ENCODE results near the gene TTC39B.

TTC39B gene

GRCh38 chr9:15276328-15276938, 30.6 kb downstream of the TTC39B start:
- no peak for DNase-seq (ENCODE audit: low read depth, low spot score)
- H3K4me3 ChIP-seq (ENCODE audit: low read length) = no peak overlapping the region

- H3K4me3 ChIP-seq (ENCODE audit: low read length) = no peak overlapping the region
- DNase-seq (ENCODE audit: low read depth, low spot score) = no peak
Observed at GRCh38 chr9:15274425-15274824, 32.6 kb downstream of the TTC39B start.

- no peak overlapping the region for H3K4me3 ChIP-seq (ENCODE audit: low read length)
- no peak for DNase-seq (ENCODE audit: low read depth, low spot score)
Observed at GRCh38 chr9:15272377-15272928, 34.6 kb downstream of the TTC39B start.

DNA sequence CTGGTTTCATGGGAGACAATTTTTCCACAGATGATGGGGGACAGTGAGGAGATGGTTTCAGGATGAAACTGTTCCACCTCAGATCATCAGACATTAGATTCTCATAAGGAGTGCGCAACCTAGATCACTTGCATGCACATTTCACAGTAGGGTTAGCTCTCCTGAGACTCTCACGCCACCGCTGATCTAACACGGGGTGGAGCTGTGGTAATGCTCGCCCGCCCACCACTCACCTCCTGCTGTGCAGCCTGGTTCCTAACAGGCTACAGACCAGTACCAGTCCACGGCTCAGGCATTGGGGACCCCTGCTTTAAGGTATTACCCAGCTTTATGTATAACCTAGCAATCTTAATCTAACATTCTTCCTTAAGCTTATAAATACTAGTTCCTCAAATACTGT, 35.6 kb downstream of the TTC39B start:
- H3K4me3 ChIP-seq (ENCODE audit: low read length) = no peak overlapping the region
- no peak for DNase-seq (ENCODE audit: low read depth, low spot score)

DNA sequence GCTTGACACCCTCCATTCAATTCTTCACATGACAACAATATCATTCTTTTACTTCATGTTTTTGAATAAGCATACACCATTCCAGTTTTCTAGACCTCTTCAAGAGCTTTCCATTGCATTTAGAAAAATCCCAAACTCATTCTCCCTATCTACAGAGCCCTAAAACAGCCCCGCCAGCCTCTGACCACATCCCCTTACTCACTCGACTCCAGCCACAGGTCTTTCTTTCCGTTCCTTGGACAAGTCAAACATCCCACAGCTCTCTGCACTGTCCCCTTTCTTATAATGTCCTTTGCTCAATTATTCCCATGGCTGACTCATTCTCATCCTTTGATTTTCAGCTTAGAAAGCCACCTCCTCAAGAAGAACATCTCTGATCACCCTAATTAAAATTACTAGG, 38.2 kb downstream of the TTC39B start:
- H3K4me3 ChIP-seq (ENCODE audit: low read length) = no peak overlapping the region
- no peak for DNase-seq (ENCODE audit: low read depth, low spot score)

- no peak for DNase-seq (ENCODE audit: low read depth, low spot score)
- H3K4me3 ChIP-seq (ENCODE audit: low read length) = no peak overlapping the region
Observed at GRCh38 chr9:15268317-15268716, 38.7 kb downstream of the TTC39B start.

- no peak overlapping the region for H3K4me3 ChIP-seq (ENCODE audit: low read length)
- DNase-seq (ENCODE audit: low read depth, low spot score) = no peak
Observed at GRCh38 chr9:15264918-15265317, 42.1 kb downstream of the TTC39B start.

GRCh38 chr9:15262581-15262980, 44.4 kb downstream of the TTC39B start:
- no peak for DNase-seq (ENCODE audit: low read depth, low spot score)

GRCh38 chr9:15256426-15256825, 50.6 kb downstream of the TTC39B start:
- no peak overlapping the region for H3K4me3 ChIP-seq (ENCODE audit: low read length)
- DNase-seq (ENCODE audit: low read depth, low spot score) = no peak

More at GRCh38 chr9:15262581-15262980, 44.4 kb downstream of the TTC39B start:
- H3K4me3 ChIP-seq (ENCODE audit: low read length) = no peak overlapping the region

DNA sequence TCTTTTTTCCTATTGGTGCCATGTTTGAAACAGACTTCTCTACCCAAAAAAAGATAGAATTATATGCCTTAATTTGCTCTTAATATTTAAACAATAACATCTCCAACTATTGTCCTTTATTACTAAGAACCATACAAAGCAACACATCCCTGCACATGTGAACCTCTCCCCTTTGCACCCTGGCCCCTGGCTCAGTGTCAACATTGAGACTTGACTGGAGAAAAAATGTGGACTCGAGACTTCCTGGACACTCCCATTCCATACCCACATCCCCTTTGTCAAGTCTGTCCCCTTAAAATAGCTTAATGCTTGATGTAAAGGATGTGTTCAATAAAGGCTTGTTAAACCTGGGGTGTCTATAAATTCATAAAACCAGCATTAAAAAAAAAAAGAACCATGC, 53.2 kb downstream of the TTC39B start:
- DNase-seq (ENCODE audit: low read depth, low spot score) = no peak

DNA sequence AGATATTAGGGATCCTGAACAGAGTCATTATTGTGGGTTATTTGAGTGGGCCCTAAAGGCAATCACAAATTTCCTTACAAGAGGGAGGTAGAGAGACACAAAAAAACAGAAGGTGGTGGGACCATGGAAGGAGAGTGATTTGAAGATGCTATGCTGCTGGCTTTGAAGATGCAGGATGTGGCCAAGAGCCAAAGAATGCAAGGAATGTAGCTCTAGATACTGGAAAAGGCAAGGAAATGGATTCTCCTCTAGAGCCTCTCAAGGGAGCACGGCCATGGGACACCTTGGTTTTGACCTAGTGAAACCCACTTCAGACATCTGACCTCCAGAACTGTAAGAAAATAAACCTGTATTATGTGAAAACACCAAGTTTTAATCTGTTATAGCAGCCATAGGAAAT, 53.8 kb downstream of the TTC39B start:
- no peak for DNase-seq (ENCODE audit: low read depth, low spot score)
- no peak overlapping the region for H3K4me3 ChIP-seq (ENCODE audit: low read length)

More for the DNA sequence above, 53.2 kb downstream of the TTC39B start:
- H3K4me3 ChIP-seq (ENCODE audit: low read length) = no peak overlapping the region

- DNase-seq (ENCODE audit: low read depth, low spot score) = no peak
- no peak overlapping the region for H3K4me3 ChIP-seq (ENCODE audit: low read length)
Observed at GRCh38 chr9:15249981-15250380, 57.0 kb downstream of the TTC39B start.

DNA sequence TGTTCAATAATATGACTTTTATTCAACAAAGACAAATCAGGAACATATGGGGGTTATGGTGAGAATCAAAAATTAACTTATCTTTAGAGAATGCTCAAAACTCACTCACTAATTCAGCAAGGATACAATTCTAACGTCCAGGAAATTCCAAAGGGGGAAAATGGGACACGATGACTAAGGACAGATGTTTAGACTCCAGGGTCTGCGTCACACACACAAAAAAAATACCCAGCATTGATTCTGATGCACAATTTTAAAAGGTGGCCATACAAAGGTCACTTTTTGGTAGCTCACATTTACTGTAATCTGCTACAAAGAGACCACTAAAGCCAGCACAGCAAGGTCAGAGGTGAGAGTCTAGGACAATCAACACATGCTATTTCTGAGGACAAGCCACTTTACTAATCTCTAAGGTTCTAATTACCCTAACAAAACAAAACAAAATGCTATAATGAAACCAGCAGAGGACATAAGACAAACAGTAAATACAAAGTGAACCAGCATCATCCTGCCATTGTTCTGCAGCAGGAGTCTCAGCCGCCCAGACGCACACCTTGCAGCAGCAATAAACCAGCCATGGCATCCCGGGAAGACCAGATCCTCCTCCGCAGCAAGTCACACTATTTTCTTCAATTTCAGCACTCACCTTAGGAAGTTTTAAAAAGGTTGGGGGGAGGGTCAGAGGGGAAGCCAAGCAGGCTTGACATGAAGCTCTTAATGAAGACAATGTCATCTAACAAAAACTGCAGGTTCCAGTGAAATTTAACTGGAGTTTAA, 57.8 kb downstream of the TTC39B start:
- no peak for DNase-seq (ENCODE audit: low read depth, low spot score)
- no peak overlapping the region for H3K4me3 ChIP-seq (ENCODE audit: low read length)

GRCh38 chr9:15248621-15249020, 58.4 kb downstream of the TTC39B start:
- no peak overlapping the region for H3K4me3 ChIP-seq (ENCODE audit: low read length)
- no peak for DNase-seq (ENCODE audit: low read depth, low spot score)

DNA sequence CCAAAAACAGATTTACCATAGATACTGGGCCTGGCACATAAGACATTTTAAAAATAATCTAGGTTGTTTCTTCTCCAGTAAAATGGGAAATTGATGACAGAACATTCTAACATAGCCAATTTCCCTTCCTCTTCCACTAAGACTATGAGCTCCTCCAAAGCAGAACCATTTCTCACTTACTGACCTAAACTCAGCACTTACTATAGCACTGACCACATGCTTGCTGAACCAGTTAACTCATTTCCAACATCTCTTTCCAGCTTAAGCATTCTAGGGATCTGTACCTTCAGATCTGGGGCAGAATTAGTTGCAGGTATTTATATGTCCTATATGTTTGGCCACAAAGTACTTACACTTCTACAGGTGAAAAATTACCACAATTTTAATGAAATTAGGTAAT, 58.9 kb downstream of the TTC39B start:
- no peak overlapping the region for H3K4me3 ChIP-seq (ENCODE audit: low read length)
- DNase-seq (ENCODE audit: low read depth, low spot score) = no peak

- no peak for DNase-seq (ENCODE audit: low read depth, low spot score)
- no peak overlapping the region for H3K4me3 ChIP-seq (ENCODE audit: low read length)
Observed at GRCh38 chr9:15246708-15247107, 60.3 kb downstream of the TTC39B start.

DNA sequence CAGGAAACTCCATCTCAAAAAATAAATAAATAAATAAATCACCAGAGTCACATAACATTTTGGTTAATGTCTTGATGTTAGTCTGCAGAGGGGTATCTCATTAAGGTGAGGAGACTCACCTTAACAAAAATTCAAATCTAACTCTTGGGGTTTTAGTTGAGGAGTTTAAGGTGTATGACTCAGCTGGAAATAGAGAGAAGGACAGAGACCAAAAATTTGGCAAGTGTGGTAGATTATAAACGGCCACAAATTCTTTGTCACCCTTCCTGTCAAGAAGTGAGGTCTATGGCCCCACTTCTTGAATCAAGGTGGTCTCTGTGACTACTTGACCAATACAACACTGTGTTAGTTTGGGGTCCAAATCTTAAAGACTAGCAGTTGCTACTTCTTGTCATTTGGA, 60.8 kb downstream of the TTC39B start:
- no peak for DNase-seq (ENCODE audit: low read depth, low spot score)
- H3K4me3 ChIP-seq (ENCODE audit: low read length) = no peak overlapping the region

DNA sequence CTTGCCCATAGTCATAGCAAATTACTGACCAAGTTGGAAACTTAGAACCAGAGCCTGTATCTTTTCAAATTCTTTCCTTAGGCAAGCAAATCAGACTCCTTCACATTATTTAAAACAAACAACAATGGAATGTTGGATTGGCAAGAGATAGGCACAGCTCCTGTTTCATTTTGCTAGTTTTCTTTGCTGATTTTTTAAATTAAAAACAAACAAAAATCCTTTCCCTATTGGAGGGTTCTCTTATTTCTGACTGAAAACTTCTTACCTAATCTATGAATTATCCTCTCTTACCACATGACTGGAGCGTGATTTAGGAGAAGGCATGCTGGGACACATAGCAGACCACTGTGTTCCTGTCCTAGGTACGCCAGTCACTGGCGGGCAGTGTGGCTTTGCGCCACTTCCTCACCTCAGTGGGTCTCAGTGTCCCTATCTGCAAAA, 63.0 kb downstream of the TTC39B start:
- no peak for DNase-seq (ENCODE audit: low read depth, low spot score)
- no peak overlapping the region for H3K4me3 ChIP-seq (ENCODE audit: low read length)

DNA sequence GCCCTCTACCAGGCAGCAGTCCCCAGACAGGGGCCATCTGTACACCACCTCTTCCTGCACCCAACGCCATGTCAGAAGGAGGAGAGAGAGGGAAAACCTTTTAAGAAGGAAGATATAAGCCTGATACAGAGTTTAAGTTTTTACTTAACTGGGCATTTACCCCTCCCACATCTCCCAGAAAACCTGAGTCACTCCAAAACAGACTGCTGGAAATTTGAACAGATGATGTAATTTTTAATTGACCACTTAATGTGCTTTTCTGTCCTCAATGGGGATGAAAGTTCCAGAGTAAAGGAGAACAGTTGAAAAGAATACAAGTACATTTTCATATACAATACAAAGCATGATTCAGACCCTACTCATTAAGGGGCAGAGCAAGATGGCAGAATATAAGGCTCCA, 63.9 kb downstream of the TTC39B start:
- DNase-seq (ENCODE audit: low read depth, low spot score) = no peak
- H3K4me3 ChIP-seq (ENCODE audit: low read length) = no peak overlapping the region

GRCh38 chr9:15240927-15241326, 66.1 kb downstream of the TTC39B start:
- H3K4me3 ChIP-seq (ENCODE audit: low read length) = no peak overlapping the region
- no peak for DNase-seq (ENCODE audit: low read depth, low spot score)

DNA sequence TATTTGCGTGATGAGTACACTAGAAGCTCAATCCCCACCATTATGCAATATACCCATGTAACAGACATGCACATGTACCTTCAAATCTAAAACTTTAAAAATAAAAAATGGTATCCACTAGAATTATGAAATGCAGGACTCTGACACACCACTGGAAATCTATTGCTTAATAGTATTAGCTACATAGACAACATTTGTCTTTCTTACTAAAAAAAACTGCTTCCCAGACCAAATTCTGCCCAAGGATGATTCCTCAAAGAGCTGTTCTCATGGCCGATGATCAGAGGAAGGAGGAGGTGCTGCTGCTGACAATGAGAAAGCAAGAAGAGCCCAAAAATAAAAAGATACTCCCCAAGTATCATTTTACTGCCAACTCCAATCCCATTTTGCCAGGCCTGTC, 67.2 kb downstream of the TTC39B start:
- H3K4me3 ChIP-seq (ENCODE audit: low read length) = no peak overlapping the region
- DNase-seq (ENCODE audit: low read depth, low spot score) = no peak

Data from Jurkat, Clone E6-1 (cell line).